ENCODE data around the gene NLGN2. TPM values are rescaled to one million over a fixed set of nuclear protein-coding genes. Genes with fewer than 3 reads are reported as not detected.

The NLGN2 gene
- total RNA-seq, 2 experiments from 2014 or later: 6.6 to 7.9 TPM

GRCh38 chr17:7406235-7406825 lies 1.3 kb upstream of the NLGN2 start:
- ChIA-PET CTCF (no interaction called here), POLR2A (interaction anchor here (0.6 kb wide), 2 partner anchors 146 to 178 kb away, joined by 3 to 10 read pairs; partner anchors contain the start of gene MPDU1)

- ChIA-PET CTCF (interaction anchor here (1.0 kb wide), 1 partner anchor 107 kb away, joined by 3 read pairs; no protein-coding TSS in a partner anchor), POLR2A (interaction anchor here (0.6 kb wide), 1 partner anchor 177 kb away, joined by 3 read pairs; the partner anchor contains the start of gene MPDU1)
These were observed 563 bp upstream of the NLGN2 start for GRCh38 chr17:7407082-7407481.

DNA sequence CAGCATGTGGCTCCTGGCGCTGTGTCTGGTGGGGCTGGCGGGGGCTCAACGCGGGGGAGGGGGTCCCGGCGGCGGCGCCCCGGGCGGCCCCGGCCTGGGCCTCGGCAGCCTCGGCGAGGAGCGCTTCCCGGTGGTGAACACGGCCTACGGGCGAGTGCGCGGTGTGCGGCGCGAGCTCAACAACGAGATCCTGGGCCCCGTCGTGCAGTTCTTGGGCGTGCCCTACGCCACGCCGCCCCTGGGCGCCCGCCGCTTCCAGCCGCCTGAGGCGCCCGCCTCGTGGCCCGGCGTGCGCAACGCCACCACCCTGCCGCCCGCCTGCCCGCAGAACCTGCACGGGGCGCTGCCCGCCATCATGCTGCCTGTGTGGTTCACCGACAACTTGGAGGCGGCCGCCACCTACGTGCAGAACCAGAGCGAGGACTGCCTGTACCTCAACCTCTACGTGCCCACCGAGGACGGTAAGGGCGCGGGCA lies 645 bp downstream of the NLGN2 start:
- ChIA-PET CTCF (no interaction called here), POLR2A (no interaction called here)

DNA sequence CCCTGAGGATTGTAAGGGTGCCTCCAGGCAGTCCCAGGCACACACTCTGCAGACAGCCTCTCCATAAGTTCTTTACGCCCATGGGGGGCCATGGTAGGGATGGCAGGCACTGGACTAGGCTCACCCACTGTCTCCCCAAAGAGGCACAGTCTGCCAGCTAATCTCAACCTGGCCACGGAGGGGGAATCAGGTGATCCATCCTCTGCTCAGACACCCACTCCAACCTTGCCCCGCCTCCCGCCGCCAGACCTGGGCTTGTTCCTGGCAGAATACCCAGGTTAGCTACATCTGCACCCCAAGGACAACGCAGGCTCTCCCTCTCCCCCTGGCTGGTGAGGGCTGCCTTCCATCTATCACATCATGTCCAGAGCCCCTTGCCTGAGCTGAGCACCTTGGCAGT lies 1.2 kb downstream of the NLGN2 start:
- ChIA-PET CTCF (no interaction called here), POLR2A (no interaction called here)

DNA sequence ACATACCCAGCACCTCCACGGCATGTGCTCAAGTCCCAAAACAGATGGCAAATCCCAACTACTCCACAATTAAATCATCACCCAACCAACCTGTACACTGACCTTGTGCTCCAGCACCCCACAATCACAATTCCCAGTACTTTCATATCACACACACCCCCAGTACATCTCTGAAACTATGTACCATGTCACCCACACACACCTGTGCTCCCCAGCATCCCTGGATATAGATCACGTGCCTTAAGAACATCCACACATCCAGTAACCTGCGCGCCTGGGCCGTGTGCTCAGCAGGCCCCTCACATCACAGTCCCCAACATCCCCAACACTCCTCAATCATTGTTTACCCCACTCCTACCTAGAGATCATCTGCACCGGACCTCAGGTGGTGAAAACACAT lies 2.1 kb downstream of the NLGN2 start:
- CTCF ChIA-PET: no interaction called here
- POLR2A ChIA-PET: no interaction called here

DNA sequence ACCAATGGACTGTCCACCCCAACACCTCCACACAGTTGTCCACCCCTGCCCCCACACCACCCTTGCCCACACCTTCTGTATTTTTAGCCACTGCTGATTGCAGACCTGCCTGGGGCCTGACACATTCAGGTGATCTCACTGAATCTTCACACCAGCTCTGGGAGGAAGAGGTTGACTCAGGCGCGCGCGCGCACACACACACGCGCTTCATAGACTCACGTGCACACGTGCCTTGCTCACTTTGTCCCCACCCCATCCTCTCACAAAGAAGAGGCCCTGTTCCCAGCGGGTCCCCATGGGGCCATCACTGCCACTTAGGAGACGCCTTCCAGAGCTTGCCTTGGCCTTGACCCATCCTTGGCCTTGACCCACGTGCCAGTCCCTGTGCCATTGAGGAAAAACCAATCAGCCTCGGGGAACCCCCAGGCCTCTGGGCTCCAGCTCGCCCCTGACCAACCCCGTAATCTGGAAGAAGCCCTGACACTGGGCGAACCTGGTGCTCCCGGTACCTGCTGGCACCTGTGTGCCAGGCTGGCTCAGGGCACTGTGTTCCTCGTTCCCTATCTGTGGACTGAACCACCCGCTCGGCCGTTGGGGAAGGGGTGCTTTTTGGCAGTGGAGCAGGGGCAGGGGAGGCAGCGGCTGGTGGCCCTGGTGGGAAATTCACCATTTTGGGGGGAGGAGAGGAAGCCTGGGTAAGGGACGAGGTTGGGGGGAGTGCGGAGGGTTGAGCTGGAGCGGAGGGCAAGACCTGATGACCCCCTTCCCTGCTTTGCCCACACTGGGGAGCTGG lies 3.2 kb downstream of the NLGN2 start:
- POLR2A ChIA-PET: no interaction called here
- CTCF ChIA-PET: interaction anchor here (0.6 to 1.3 kb wide), 2 partner anchors 35 to 192 kb away, joined by 3 to 4 read pairs; no protein-coding TSS in a partner anchor

- ChIA-PET POLR2A (no interaction called here), CTCF (interaction anchor here (1.3 kb wide), 1 partner anchor 34 kb away, joined by 3 read pairs; no protein-coding TSS in a partner anchor)
These were observed 3.7 kb downstream of the NLGN2 start for GRCh38 chr17:7411427-7411750.

GRCh38 chr17:7413346-7413985 lies 5.8 kb downstream of the NLGN2 start:
- CTCF ChIA-PET: interaction anchor here (0.7 kb wide), 1 partner anchor 10 kb away, joined by 3 read pairs; no protein-coding TSS in a partner anchor
- POLR2A ChIA-PET: no interaction called here

GRCh38 chr17:7414837-7415236 lies 7.2 kb downstream of the NLGN2 start:
- POLR2A ChIA-PET: no interaction called here
- CTCF ChIA-PET: no interaction called here

DNA sequence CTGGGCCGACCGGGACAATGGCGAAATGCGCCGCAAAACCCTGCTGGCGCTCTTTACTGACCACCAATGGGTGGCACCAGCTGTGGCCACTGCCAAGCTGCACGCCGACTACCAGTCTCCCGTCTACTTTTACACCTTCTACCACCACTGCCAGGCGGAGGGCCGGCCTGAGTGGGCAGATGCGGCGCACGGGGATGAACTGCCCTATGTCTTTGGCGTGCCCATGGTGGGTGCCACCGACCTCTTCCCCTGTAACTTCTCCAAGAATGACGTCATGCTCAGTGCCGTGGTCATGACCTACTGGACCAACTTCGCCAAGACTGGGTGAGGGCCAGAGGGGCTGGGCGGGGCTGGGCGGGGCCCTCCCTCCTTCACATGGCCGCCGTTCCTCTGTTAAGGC lies 8.1 kb downstream of the NLGN2 start:
- CTCF ChIA-PET: no interaction called here
- POLR2A ChIA-PET: no interaction called here

DNA sequence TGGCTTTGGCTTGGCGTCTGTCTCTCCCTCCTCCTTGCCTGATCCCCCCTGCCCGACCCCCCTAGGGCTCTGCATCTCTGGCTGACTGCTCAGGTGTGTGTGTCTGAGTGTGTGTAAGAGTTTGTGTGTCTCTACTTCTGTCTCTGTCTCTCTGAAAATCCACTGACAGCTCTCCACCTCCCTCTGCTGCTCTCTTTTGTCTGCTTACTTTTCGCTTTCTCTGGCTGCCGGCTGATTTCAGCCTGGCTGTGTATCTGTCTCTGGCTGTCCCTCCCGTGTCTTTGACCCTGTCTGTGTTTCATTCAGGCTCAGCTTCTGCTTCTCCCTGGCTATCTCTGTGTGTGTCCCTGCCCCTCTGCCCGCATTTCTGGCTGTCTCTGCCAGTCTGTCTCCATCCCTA lies 8.7 kb downstream of the NLGN2 start:
- ChIA-PET CTCF (no interaction called here), POLR2A (interaction anchor here (0.6 kb wide), 1 partner anchor 16 kb away, joined by 9 read pairs; no protein-coding TSS in a partner anchor)

- ChIA-PET CTCF (no interaction called here), POLR2A (interaction anchor here (0.6 kb wide), 1 partner anchor 17 kb away, joined by 9 read pairs; no protein-coding TSS in a partner anchor)
These were observed 9.5 kb downstream of the NLGN2 start for GRCh38 chr17:7417056-7417655.

- ChIA-PET CTCF (interaction anchor here (1.0 kb wide), 1 partner anchor 18 kb away, joined by 3 read pairs; no protein-coding TSS in a partner anchor), POLR2A (no interaction called here)
These were observed 11.0 kb downstream of the NLGN2 start for GRCh38 chr17:7418472-7419152.

DNA sequence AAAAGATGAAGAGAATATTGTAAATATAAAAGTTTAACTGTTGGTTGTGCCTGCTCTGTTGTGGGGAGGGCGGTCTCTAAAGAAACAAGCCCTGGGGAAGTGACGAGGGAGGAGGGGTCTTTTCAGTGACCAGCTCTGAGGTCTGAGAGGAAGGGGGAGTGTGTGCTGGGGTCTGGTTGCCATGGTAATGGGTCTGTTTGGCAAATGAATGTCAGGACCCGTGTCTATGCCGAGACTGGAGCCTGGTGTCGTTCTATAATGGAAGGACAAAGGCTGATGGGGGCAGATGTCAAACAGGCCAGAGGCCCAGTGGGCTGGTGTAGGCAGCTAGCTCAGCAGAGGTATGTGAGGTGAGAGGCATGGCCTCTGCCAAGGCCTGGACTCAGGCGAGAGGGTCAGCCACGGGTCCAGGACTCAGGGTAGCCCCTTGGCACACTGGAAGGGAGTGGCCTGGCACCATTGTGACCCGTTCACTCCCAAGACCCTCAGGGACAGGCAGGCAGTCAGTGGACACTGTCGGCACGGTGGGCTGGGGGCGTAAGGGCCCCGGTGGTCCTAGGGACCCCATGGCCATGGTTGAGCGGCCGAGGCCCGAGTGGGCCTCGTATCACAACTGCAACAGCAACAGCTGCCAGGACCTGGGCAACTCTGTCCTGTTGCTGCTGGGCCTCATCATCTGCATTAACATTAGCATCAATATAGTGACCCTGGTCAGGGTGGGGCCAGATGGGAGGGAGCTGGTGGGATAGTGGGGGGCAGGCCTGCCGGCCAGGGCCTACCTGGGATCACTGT lies 12.4 kb downstream of the NLGN2 start, which contains the start of gene SPEM1:
SPEM1 (plus strand) TSS at position 506 of the 792 bp plus-strand sequence; CDS start at position 567, 61 bp downstream.
- POLR2A ChIA-PET: no interaction called here

GRCh38 chr17:7421186-7421585 lies 13.5 kb downstream of the NLGN2 start:
- POLR2A ChIA-PET: no interaction called here

More for the DNA sequence above, 12.4 kb downstream of the NLGN2 start, which contains the start of gene SPEM1:
- CTCF ChIA-PET: interaction anchor here (0.6 kb wide), 1 partner anchor 154 kb away, joined by 3 read pairs; no protein-coding TSS in a partner anchor

GRCh38 chr17:7423679-7424078 lies 16.0 kb downstream of the NLGN2 start:
- ChIA-PET POLR2A (no interaction called here), CTCF (interaction anchor here (0.8 to 0.9 kb wide), 2 partner anchors 13 to 87 kb away, joined by 3 to 4 read pairs; partner anchors contain the start of gene ACAP1)

More at GRCh38 chr17:7421186-7421585, 13.5 kb downstream of the NLGN2 start:
- CTCF ChIA-PET: no interaction called here

GRCh38 chr17:7425316-7425715 lies 17.7 kb downstream of the NLGN2 start, which contains the start of gene SPEM2:
SPEM2 (plus strand) TSS chr17:7425616; CDS start chr17:7425689, 73 bp downstream.
- CTCF ChIA-PET: interaction anchor here (1.4 kb wide), 1 partner anchor 11 kb away, joined by 7 read pairs; no protein-coding TSS in a partner anchor
- POLR2A ChIA-PET: interaction anchor here (0.5 to 0.6 kb wide), 2 partner anchors 13 to 25 kb away, joined by 3 to 7 read pairs; no protein-coding TSS in a partner anchor

DNA sequence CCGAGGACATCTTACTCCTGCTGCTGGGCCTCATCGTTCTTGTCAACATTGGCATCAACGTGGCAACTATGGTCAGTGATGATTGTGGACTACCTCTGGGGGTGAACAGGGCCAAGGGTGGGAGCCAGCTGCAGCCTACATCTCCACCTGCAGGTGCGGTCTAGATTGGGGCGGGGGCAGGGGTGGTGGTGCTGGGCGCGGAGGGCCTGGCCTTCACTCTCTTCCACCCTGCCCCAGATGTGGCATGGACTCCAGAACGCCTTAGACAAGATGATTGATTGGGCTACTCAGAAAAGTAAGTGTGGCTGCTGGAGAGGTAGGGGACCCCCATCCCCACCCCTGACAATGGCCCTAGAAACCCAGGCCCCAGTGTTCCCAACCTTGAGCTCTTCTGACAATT lies 18.1 kb downstream of the NLGN2 start:
- ChIA-PET CTCF (interaction anchor here (1.4 kb wide), 1 partner anchor 11 kb away, joined by 7 read pairs; no protein-coding TSS in a partner anchor), POLR2A (interaction anchor here (0.5 to 0.6 kb wide), 2 partner anchors 13 to 25 kb away, joined by 3 to 7 read pairs; no protein-coding TSS in a partner anchor)

All from activated CD8-positive, alpha-beta memory T cell treated with anti-CD3 and anti-CD28 coated beads for 36 hours (primary cell).